Adrenal gland (tissue), 5 donors: Measurements from ENCODE around the gene ZNF83.

Experiments used
- POLR2A ChIP-seq, 2 donors: fragments of 450-650 bp; IDR thresholded peaks; one replicate each; pipeline ENCODE4 v1.6.1; 2017; ENCODE audit warnings: antibody characterized with exemption in 2 of 2, mild to moderate bottlenecking in 2 of 2, moderate library complexity in 1 of 2
- TF ChIP-seq, protein P1 (sequence below), 6 experiments: fragments of 450-650 bp in 4 of 6; fragments of 200-600 bp in 2 of 6; sonication (generic) in 1 of 6; IDR thresholded peaks; 1 replicate in 5 of 6; 2 replicates in 1 of 6; pipeline versions ENCODE4 v1.5.1 to v1.8.0; 2016 to 2021; ENCODE audit warnings: antibody characterized with exemption in 6 of 6, mild to moderate bottlenecking in 2 of 6, moderate library complexity in 1 of 6
- donor health status: DM: no; HTN: no; CAD: no.

DNA sequence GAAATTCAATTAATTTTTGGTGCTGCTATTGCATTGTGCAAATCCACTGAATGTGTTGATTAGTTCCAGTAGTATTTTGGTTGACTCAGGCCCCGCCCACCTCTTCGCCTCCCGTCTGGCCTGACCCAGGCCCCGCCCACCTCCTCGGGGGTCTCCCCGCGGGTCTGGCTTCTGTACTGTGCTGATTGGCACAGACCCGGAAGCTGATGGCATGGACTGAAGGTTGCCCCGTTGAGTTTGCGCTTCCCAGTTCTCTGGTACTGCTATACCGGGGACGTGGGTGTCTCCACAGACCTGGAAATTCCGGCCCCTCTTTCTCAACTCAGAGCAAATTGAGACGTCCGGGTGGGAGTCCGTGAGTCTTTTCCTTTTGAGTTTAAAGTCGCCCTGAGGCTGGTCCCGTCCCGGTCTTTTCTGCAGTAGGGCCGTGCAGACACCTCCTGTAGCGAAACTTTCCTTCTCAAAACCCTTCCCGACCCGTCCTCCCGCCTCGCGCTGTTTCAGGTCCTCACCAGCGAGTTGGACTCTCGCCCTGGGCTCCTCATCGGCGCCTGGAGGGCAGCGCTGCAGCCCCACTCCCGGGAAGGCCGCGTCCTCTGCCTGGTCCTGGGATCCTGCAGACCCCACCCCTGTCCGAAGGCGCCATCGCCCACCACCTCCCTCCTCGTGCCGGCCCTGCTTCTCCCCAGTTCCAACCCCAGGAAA lies 53.3 kb downstream of the ZNF83 start:
- no peak for TF ChIP-seq POLR2A (IDR thresholded peaks at IDR 0.05)
- TF ChIP-seq, protein P1, sequence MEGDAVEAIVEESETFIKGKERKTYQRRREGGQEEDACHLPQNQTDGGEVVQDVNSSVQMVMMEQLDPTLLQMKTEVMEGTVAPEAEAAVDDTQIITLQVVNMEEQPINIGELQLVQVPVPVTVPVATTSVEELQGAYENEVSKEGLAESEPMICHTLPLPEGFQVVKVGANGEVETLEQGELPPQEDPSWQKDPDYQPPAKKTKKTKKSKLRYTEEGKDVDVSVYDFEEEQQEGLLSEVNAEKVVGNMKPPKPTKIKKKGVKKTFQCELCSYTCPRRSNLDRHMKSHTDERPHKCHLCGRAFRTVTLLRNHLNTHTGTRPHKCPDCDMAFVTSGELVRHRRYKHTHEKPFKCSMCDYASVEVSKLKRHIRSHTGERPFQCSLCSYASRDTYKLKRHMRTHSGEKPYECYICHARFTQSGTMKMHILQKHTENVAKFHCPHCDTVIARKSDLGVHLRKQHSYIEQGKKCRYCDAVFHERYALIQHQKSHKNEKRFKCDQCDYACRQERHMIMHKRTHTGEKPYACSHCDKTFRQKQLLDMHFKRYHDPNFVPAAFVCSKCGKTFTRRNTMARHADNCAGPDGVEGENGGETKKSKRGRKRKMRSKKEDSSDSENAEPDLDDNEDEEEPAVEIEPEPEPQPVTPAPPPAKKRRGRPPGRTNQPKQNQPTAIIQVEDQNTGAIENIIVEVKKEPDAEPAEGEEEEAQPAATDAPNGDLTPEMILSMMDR (IDR thresholded peaks at IDR 0.05): no peak
